GM03348 (cell line): ENCODE data around the gene SYT6.

Experiments used
- DNase-seq: peaks from one replicate; pipeline ENCODE4 v3.0.0; 2012; ENCODE audit warnings: low spot score

SYT6 gene

DNA sequence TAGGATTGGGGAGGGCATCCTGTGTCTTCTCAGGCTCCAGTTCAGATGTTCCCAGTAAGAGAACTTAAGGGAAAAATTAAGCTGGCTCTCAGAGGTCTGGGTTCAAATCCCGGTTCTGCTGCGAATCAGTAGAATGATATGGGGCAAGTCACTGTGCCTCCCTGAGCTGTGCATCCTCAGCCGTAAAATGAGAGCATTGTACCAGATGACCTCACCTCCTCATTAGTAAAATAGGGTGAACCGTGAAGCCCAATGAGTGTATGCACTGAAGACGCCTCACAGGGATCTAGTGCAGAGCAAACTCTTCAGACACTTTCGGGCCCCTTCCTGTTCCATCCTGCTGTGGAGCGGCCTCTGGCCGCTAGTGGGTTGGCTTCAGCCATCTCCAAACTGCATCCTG lies 36.0 kb downstream of the SYT6 start:
- no peak for DNase-seq

GRCh38 chr1:114116086-114116485 lies 37.6 kb downstream of the SYT6 start:
- no peak for DNase-seq

DNA sequence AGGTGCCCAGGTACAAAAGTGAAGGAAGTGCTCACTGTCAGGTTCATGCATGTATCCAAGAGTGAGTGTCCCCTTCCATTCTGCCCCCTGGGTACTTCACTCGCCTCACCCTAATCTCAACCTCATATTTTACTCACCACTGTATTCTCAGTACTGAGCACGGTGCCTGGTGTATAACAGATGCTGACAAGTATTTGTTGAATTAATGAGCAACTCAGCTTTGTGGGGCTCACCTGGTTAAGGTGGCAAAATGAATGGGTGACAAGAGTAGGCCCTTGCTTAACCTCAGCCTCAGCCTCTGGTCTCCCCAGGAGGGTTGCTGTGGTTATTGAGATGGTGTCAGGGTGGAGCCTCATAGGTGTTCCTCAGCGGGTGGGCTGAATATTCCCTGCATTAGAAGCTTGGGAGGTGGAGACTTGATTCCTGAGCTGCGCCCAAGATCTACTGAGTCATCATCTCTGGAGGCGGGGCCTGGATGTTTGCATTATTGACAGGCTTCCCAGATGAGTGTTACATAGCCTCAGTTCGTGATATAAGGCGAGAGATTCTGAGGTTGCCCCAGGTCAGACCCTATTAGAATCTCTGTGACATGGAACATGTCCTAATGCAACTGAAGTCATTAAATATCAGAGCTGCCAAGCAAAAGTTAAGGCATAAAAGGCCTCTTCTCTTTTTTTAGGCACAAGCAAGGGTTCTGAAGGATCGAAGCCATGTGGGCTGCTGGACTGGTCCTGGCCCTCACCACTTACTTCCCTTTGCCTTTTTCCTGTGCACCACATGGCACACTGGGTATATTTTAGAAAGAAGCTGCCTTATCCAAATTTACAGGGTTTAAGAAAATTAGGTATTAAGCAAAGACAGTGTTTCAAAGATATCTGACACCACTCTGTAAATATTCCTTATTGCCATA lies 39.2 kb downstream of the SYT6 start:
- no peak for DNase-seq

- no peak for DNase-seq
Observed at GRCh38 chr1:114113411-114114184, 40.1 kb downstream of the SYT6 start.

DNA sequence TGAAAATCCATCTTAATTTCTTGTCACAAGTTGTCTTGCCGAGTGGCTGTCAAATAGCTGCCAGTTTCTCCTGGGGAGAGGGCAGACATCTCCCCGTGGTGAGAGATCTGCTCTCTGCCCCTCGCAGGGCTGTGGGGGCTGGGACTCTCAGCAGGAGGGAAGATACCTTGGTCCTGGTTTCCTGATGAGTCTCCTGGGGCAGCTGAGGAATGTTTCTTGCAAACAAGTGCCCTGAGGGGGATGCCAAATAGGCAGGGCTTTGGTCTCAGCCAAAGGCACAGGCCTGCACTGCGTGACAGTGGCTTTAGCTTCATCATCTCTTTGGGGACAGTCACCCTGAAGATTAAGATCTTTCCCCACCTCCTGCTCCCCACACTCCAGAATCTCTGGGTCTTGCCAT lies 40.9 kb downstream of the SYT6 start:
- DNase-seq, result no peak

- DNase-seq, result no peak
Observed at GRCh38 chr1:114111731-114112641, 41.7 kb downstream of the SYT6 start.

- no peak for DNase-seq
Observed at GRCh38 chr1:114109981-114110380, 43.7 kb downstream of the SYT6 start.

DNA sequence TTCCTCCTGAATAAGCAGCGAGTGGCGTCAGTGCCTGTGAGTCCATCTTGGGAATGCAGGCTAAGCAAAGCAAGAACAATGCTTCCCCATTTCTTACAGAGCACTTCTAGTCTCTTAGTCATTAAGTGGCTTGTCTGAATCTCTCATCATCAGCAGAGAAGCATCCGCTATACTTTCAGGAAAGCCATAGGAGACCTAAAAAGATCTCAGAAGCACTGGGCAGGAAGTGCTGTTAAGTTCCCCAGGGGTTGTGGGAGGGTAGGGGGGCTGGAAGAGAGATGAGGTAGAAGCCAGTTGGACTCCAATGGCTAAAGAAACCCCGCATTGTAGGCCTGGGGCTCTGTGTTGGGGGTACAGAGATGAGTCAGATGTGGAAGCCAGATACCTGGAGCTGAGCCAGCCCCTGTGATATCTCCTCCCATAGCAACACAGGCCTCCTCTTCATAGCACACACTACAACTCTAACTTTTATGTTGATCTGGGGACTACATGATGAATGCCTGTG lies 44.9 kb downstream of the SYT6 start:
- no peak for DNase-seq

DNA sequence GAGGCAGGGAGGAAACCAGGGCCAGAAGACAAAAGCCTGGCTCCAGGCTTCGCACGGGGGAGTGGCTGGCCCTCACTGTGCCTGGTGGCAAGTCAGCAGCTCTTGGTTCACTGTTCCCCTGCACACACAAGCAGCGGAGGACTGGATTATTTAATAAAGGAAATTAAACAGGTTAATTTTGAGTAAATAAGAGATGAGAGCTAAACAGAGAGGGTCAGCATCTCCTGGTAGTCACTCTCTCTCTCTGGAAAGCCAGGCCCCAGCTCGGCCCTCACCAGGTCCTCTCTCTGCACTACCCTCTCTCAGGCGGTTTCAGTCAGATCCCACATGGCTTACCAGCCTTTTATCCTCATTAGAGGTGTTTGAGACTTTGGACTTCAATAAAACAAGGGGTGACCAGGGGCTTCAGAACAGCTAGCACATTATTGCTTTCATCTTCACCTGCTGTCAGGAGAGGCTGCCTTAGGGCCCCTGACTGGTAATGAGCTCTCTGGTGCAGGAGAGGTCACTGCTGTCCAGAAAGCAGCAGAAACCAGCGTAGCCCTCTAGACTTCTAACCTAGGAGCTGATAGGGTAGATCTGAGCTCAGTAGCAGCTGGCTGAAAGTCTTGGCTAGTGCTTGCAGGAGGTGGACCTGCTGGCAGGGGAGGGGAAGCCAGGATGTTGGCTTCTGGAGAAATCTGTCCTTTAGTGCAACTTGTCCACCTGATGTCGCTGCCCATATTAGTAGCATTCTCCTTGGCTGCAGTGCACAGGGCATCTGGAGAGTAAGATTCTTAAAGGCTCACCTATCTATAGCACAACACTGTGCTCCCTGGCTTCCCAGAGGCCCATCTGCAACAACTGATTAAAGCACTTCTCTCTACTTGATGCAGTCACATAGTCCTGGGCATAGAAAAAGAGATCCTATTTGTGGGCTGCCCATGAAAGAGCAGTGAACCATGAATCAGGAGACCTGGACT lies 45.9 kb downstream of the SYT6 start:
- no peak for DNase-seq

DNA sequence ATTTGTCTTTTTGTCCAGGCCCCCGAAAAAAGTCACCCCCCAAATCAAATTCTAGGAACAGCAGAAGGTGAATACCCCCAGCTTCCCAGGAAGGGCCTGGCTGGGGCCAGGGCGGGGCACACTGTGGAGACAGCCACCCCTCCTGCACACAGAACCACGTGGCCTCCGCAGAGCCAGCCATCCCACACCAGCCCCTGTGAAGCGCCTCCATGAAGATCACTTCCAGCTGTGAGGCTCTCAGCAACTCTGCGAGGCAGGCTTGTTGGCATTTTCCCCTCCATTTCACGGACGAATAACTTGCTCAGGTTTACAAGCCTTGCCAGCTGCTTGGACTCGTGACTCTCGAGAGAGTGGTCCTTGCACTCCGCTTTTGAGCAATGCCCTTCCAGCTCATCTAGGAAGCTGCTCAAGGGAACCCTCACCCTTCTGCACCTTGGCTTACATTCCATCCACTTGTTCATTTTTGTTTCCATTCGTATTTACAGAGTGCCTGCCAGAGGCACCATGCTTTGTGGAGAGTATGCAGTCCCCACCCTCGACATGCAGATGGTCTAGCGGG lies 48.2 kb downstream of the SYT6 start:
- peak; percentile 28 for DNase-seq

GRCh38 chr1:114104949-114105348 lies 48.7 kb downstream of the SYT6 start:
- no peak for DNase-seq

GRCh38 chr1:114103992-114104391 lies 49.7 kb downstream of the SYT6 start:
- no peak for DNase-seq

DNA sequence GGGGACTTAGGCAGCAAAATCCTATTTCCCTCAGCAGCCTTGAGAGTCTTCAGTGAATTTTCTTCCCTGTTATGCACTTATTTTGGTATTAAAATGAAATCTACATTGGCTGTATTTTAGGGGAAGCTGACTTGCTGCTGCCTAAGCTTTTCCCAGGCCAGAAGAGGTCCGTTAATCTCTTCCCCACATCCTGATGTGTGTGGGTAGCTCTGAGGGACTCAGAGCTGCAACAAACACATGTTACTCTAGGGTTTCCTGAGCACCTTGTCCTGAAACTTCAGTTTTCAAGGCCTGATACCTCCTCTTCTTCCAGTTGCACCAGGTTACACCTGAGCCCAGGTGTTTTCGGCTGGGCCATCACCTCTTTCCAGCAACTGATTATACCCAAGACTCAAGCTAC lies 51.5 kb downstream of the SYT6 start:
- no peak for DNase-seq

DNA sequence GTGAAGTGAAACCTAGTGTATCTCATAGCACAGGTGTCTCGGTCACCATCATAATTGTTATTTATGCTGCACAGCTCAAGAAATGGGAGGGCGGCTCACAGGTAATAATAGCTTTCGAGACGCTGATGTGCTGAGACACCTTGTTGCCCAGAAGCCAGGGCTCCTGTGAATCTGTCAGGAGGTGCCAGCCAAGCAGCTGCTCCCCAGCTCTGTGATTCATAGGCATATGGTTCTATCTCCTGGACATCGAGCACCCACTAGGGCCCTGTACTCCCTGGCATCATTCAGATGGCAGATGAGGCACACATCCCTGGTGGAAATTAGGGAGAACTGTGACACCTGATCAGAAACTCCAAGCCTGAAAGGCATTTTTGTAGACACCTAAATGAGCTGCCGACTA lies 53.5 kb downstream of the SYT6 start:
- no peak for DNase-seq

- DNase-seq, result no peak
Observed at GRCh38 chr1:114099268-114099667, 54.4 kb downstream of the SYT6 start.

GRCh38 chr1:114097109-114097508 lies 56.6 kb downstream of the SYT6 start:
- no peak for DNase-seq

DNA sequence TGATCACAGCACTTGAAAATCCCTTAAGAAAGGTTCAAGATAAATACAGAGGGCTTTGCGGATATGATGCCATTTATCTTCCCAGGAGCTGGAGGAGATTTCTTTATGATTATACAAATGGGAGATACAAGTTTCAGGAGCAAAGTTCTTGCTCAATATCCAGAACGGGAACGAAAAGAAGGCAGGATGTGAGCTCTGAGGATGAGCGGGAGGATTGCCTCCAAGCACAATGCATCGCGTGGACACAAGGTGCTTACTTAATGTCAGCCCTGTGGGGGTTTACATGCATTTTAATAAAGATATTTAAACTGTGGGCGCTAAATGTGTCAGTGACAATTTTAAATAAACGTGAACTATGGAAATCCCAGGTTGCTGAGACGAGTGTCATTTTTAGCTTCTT lies 59.0 kb downstream of the SYT6 start:
- no peak for DNase-seq

- DNase-seq, result no peak
Observed at GRCh38 chr1:114094363-114094634, 59.4 kb downstream of the SYT6 start.

DNA sequence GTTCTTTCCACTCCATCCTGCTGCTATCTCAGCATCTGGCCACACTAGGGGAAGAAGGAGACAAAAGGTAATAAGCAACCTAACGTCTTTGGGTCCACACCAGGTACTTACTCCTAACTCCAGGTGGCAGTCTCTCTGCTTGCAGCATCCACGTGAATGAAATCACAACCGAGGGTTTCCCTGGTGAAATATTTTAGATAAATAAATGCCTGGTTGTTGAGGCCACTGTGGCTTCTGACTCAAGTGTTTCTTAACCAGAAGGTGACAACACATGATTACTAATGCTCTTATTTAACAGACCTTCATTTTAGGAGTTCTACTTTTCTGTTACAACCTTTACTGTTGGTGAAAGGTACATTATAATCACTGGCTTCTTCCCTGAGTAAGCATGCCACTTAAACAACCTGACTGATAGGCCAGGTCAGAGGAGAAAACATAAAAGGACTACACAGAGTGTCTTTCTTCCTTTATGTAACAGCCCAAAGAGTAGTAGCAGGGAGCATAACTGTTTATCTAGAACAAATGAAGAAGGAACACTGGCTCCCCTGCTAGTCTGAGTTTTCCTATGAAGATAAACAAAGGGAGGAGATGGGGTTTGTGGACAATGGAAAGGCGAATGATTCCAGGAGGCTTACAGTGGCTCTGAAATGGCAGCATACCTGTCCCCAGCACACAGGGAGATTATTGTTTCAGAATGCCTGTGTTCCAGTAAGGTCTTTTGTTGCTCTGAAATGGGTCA lies 59.9 kb downstream of the SYT6 start:
- DNase-seq, result no peak
